Stimulated activated CD4-positive, alpha-beta T cell treated with anti-CD3 and anti-CD28 coated beads, Interleukin-4, amount 100 ng/mL, for 4 hours (primary cell): ENCODE measurements around the gene CDK5.

ENCODE experiments used
- DNase-seq, 2 experiments: peaks; one replicate each; pipeline ENCODE4 v3.0.0-alpha.2; 2020

The CDK5 gene

DNA sequence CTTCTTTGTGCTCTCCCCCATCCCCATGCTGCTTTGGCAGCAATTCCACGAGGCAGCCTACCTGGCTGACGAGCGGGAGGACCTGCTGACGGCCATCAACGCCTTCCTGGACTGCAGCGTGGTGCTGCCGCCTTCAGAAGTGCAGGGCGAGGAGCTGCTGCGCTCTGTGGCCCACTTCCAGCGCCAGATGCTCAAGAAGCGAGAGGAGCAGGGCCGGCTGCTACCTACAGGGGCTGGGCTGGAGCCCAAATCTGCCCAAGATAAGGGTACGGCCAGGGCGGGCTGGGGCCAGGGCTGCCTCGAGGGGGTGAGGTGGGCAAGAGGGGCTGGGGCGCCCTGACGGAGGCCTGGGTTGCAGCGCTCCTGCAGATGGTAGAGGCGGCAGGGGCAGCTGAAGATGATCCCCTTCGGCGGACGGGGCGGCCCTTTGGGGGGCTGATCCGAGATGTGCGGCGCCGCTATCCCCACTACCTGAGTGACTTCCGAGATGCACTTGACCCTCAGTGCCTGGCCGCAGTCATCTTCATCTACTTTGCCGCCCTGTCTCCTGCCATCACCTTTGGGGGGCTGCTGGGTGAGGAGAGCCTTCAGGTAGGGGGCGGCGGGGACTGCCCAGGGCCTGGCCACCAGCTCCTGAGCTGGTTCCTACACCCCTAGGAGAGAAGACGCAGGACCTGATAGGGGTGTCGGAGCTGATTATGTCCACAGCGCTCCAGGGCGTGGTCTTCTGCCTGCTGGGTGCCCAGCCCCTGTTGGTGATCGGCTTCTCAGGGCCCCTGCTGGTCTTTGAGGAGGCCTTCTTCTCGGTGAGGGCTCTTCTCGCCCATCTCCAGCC lies 13.6 kb upstream of the CDK5 start:
- DNase-seq: no peak

DNA sequence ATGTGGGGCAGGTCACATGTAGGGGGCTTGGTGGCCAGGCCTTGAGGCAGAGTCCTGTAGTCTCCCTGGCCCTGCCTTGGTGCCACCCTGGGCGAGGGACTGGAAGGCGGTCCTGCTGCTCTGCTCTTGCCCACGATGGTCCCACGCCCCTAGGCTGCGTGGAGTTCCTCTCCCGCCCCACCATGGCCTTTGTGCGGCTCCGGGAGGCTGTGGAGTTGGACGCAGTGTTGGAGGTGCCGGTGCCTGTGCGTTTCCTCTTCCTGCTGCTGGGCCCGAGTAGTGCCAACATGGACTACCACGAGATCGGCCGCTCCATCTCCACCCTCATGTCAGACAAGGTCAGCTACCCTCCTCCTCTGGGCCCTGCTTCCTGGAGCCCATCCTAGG lies 12.9 kb upstream of the CDK5 start:
- DNase-seq: no peak

DNA sequence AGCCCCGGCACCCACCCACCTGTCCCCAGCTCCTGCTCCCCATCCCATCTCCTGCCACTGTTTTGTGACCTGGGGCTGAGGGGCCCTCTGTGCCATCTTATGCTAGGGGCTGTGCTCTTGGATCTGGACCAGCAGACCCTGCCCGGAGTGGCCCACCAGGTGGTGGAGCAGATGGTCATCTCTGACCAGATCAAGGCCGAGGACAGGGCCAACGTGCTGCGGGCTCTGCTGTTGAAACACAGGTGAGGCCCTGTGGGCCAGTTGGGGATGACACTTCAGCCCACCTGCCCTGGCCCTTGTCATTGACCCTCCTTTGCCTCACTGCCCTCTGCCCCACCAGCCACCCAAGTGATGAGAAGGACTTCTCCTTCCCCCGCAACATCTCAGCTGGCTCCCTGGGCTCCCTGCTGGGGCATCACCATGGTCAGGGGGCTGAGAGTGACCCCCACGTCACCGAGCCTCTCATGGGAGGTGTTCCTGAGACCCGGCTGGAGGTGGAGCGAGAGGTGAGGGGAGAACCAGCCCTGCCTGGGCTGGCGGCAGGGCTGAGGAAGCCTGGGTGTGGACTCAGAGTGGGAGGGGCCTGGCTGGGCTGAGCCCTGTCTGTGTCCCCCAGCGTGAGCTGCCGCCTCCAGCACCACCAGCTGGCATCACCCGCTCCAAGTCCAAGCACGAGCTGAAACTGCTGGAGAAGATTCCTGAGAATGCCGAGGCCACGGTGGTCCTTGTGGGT lies 12.3 kb upstream of the CDK5 start:
- no peak for DNase-seq

DNA sequence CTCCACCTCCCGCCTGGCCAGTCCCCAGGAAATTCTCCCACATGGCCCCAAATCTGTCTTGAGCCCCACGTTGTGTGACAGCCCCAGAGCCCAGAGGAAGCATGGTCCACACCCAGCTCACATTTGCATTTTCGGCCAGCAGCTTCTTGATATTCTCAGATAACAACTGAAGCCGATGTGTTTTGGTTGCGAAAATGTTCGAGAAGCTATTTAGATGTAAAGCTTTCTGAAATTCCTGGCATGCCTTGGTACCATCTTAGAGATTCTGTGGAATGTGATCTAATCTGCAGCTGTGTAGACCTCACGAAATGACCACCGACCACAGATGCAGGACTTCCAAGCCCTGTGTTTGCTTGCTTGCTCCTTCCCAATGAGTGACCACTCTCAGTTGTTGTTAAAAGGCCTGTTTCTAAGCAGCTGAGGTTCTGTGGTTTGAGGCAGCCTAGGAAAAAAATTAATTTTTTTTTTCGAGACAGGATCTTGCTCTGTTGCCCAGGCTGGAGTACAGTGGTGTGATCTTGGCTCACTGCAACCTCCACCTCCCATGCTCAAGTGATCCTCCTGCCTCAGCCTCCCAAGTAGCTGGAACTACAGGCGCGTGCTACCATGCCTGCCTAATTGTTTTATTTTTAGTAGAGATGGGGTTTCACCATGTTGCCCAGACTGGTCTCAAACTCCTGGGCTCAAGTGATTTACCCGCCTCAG lies 10.5 kb upstream of the CDK5 start:
- no peak for DNase-seq

DNA sequence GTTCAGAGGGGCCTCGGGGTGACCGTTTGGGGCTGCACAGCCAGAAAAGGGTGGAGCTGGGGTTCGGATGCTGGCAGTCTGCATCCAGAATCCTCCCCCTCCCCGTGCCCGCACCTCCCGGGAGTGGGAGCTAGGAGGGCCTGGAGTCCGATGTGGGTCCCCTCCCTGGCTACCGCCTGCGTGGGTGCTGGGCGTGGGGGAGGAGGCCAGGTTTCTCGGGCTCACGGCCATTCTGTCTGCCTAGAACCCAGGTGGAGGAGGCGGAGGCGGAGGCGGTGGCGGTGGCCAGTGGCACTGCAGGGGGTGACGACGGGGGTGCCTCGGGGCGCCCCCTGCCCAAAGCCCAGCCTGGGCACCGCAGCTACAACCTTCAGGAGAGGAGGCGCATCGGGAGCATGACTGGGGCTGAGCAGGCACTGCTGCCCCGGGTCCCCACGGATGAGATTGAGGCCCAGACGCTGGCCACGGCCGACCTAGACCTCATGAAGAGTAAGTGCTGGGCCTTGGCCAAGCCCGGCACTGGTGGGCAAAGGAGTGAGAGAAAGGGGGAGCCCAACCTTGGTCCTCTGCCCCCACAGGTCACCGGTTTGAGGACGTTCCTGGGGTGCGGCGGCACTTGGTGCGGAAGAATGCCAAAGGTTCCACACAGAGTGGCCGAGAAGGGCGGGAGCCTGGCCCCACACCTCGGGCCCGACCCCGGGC lies 8.7 kb upstream of the CDK5 start:
- DNase-seq: no peak

DNA sequence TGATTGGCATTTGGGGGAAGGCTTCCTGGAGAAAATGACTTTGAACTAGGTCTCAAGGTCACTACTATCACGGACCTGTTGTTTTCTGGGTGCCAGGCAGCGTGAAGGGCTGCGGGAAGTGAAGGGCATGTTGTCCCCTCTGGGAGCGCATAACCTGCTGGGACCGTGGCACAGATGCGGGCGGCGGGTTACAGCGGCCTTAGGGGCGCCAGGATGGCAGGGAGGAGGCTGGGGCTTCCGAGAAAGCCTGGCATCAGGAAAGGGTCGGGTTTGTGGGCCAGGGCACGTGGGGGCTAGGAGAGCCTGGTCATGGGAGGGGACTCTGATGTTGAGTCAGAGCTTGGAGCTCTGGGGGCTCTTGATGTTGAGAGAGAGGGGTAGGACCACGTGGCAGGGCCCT lies 7.8 kb upstream of the CDK5 start:
- no peak for DNase-seq

DNA sequence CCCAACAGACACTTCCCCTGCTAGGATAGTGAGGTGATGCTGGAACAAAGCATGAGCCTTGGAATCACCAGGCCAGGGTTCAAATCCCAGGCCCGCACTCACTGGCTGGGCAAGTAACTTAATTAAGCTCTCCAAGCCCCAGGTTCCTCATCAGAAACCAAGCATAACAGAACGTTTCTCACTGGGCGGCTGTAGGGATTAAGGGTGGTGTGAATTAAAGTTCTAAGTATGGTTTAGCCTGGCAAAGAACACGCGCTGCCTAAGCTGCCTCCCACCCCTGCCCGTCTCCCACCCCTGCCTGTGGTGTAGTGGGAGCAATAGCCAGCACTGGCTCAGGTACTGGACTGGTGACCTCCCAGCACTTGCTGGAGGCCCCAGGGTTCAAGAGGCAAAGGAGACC lies 7.3 kb upstream of the CDK5 start:
- no peak for DNase-seq

DNA sequence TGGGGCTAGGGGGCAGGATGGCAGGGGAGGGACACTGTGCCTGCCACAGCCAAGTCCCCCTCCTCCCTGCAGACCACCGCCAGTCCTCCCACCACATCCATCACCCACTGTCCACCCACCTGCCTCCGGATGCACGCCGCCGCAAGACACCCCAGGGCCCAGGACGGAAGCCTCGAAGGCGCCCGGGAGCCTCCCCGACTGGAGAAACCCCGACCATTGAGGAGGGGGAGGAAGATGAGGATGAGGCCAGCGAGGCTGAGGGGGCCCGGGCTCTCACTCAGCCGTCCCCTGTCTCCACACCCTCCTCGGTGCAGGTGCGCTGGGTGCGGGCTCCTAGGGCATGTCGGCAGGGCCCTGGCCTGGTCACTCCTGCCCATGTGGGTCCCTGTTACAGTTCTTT lies 6.8 kb upstream of the CDK5 start:
- no peak for DNase-seq

DNA sequence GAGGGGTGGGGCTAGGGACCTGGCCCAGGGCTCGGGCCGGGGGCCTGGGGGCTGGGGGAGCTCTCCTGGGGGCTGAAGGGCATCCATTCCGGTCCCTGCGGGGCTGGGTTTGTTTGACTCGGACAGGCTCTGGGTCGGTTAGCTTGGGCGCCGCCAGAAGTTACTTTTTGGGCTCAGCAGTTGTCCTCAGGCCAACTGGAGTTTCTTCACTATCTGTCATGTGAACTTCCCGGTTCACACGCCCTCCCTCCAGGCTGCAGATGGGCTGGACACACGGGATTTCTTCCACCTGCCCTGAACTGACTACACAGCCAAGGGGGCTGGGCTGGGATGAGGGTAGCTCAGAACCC lies 5.5 kb upstream of the CDK5 start:
- DNase-seq: no peak

DNA sequence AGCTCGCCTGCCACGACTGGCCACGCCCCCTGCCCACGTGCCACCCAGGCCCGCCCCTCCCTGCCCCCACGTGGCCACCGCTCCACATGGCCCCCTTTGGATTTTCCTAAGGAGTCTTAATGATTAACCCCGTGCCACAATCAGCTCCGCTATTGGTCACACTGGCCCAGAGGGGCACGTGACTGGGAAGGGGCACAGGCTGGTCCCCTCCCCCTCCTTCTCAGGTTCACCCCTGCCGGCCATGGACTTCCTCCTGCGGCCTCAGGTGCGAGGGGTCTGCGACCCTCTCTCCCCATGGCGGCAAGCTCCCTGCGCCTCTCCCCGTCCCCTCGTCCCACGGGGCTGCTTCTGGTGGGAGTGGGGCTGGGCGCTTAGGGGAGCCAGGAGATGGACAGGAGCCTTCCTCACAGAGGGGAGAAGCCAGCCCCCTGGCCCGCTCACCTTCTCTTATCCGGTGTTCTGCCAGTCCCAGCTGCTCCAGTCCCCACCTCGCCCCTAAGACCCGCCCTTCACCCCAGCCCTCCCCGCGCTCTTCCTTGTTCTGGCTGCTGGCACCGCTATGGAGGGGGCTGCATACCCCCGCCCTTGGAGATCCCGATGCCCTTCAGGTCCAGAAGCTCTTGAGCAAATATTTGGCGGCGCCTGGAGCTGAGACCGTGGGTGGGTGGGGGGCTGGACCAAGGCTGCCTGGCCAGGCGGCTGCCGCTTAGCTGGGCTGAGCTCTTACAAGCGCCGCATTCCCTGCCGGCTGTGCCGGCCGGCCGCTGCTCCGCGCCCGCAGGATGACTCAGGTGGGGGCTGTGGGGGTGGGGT lies 4.9 kb upstream of the CDK5 start:
- DNase-seq: no peak

DNA sequence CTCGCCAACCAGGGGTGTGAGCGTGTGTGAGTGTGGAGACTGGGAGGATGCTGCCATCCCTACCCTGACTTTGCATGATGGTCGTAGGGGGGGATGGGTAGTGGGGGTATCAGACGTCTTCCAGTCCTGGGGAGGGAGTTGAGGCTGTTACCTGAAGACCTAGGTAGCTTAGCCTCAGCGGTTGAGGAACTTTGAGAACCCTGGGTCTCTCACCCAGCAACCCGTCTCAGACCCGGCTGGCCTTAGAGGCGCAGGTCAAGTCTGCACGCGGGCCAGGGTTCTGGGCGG lies 4.4 kb upstream of the CDK5 start:
- no peak for DNase-seq

DNA sequence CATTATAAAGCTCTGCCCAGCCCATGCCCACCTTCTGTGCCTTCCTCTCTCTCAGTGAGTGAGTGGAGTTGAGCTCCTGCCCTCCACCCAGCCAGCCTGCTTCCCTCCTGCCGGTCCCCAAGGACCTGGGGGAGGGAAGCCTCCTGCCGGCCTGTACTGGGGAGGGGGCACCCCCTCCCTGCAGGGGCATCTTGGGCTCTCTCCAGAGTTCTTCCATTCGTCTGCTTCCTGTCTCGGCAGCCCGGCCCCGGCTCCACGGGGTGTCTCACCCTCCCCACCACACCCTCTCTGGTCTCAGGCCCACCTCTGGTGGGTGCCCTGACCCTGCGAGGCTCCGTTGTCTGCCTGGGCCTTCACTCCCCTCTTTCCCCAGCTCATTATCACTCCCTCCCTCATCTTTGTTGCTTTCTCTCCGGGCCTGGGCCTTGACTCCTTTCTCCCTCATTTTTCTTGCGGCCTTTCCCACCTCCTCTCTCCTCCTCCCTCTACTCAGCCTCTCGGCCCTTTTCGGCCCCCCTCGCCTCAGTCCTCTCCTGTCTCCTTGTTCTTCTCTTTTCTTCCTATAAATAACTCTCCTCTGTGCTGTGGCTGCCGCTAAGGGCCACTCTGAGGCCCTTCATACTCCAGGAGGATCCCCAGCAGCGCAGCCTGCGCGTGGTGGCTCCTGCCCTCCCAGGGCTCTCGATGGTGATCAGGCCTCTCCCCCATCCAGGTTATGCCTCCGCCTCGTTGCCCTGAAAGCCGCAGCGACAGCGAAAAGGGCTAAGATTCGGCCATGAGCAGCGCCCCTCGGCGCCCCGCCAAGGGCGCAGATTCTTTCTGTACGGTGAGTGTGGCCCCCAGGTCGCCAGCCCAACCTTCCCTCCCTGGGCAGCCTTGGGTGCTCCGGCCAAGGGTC lies 3.8 kb upstream of the CDK5 start:
- DNase-seq: no peak

DNA sequence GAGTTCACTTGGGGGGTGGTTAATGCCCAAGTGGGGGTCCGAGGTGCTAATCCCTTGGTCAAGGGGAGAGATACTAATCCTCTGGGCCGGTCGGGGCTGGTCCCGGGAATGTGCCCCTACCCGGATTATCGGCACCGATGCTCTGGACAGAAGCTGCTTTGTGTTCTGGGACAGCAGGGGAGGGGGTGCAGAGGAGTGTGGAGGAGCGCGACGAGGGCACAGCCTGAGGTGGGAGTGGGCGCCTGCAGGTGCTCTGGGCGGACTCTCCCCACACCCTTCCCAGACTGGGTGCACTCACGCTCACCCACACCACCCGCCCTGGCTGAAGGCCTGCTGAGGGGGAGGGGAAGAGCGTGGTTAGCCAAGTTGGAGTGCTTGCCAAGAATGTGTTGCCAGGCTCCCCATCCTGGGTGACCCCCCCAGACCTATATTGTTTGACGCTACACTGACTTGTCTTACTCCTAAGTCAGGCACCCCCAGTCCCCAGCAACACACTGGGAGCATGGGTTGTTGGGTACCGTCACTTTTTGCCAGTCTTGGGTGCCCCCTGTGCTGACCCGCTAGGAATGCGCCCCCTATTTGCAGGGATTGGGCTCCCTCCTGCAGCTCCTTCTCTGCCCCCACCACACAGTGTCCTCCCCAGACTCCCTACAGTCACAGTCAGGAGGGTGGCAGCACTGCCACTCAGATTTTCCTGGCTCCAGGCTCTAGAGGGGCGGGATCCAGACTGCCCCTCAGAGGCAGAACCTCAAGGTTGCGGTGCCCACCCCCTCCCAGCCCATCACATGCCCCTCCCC lies 2.9 kb upstream of the CDK5 start:
- no peak for DNase-seq

DNA sequence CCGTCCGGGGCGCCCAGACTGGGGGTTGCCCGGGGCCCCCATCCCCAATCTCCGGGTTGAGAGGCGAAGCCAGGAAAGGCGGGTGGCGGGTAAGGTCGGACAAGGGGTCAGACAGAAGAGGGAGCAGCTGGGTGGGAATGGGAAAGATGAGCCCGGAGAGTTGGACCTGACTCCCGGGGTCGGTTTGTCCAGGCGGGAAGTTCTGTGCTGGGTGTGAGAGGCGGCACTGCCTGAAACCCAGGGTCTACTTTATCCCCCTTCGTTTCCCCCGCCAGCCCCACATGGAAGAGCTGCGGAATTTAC lies 2.4 kb upstream of the CDK5 start:
- no peak for DNase-seq

DNA sequence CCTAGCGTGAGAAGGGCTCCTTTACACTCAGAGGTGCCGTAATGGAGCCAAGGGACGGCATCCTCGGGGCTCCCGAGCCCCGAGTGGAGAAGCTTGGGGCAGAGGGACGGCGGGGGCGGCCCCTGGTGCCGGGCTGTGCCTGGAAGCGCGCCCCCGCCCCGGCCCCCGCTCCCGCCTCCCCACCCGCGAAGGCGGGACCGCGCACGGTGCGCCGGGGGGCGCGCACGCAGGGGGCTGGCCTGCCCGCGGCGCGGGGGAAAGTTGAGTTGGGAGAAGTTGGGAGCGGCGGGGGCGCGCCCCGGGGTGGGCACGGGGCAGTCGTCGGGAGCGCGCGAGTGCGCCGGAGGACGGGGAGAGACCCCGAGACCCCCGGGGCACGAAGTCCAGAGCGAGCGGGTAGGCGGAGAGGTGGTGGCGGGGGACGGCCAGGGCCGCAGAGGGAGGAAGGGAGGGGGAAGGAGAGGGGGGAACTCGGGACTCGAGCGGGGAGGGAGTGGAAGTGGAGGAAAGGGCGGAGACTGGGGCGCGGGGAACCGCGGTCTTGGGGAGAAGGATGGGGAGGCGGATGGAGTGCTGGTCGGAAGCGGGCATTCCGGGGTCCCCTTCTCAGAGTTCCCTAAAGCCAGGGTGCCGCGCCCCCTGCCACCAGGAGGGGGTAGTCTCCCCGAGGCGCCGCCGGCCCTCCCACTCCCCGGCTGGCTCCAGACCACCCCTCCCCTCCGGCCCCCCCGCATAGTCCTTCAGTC lies 1.8 kb upstream of the CDK5 start, which contains the start of gene SLC4A2:
SLC4A2 (plus strand) TSS at position 223 of the 746 bp plus-strand sequence. CDS start 2,399 bp downstream, outside the sequence.
- peak; percentile 62 to 71 for DNase-seq

DNA sequence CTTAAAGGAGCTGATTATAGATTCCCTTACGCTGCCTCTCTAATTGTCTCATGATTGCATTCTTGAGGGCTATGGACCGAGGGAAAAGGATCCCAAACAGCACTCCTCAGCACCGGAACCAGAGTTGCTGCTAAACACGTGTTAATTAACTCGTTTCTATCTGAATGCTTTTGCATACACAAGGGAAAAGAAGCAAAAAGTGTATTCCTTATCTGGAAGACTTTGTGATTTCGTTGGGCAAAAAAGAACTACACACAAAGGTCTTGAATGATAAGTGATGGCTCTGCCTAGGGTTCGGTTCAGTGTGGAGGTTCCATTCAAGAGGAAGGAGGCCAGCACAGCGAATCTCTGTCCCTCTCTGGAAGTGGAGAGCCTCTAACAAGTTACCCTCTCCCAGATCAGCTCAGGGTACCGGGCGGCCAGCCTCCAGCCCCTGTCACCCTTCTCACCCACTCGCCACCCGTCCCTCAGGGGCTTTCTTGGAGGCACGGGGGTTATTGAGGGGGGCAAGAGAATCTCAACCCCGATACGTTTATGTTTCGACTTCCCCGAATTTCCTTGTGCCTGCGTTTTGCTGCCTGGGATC lies 1.2 kb upstream of the CDK5 start:
- no peak for DNase-seq

DNA sequence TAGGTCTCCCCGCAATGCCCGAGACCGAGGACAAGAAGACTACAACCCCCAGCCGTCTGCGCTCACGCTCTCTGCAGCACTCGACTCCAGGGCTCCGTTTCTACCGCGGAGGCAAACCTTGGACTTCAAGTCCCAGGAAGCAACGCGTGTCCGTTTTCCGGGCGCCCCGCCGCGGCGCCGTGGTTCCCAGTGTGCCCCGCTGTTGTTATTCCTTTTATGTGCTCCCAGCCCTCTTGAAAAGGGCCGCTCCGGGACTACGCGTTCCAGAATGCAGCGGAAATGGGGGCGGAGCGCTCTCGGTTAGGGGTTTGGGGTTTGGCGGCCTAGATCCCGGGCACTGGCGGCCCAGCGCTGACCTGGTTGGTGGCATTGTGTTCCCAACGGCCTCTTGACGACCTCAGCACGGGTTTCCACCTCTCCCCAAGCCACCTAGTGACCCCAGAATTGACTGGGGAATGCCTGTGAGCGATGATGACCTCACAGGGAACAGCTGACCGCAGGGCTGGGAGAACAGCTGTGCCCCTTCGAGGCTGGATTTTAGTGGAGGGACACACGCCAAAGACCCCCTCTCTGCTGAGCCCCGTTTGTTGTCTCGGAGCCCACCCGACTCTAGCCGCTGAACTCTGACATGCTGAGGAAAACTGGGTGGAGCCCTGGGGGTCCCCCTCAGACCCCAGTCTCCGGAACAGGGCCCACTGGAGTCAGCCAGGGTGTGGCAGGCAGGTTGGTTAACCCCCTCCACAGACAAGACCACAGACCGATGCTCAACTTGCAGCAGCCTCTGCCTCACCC lies 488 bp upstream of the CDK5 start:
- peak; percentile 91 to 98 for DNase-seq

DNA sequence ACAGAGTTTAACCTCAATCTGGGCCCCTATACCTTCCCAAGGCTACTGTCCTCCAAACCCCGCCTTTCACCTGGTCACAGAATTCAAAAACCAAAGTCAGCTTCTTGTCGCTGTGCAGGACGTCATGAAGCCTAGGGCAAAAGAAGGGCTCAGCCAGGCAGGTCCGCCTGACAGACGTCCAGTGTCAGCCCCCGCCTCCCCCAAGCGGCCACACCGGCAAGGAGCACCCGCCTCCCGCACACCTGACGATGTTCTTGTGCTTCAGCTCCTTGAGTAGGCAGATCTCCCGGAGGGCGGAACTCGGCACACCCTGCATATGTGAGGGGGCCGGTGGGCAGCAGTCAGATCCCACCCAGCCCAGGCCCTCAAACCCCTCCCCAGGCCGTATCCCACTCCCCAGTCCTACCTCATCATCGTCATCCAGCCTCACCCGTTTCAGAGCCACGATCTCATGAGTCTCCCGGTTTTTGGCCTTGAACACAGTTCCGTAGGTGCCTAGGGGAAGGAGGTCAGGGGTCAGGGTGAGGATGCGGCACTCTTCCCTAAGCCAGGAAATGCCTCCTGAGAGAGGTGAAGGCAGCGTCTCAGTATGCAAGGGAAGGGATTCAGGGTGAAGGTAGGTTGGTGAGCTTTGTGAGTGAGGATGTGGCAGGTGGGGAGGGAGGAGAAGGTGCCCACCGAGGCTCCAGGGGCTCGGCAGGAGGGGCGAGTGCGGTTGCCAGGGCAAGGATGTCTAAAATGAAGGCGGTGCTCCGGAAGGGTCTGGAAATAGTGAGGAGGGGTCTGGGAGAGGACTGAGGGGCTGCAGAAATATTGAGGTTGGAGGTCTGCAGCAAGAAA lies 811 bp downstream of the CDK5 start:
- no peak for DNase-seq
